Mesothelial cell of epicardium (in vitro differentiated cells): Measurements from ENCODE around the gene SYT1. TPM values are rescaled to one million over a fixed set of nuclear protein-coding genes. Genes with fewer than 3 reads are reported as not detected.

Experiments
- DNase-seq, 2 experiments: peaks; one replicate each; pipeline ENCODE4 v3.0.0; 2021; ENCODE audit warnings: low spot score in 2 of 2; ENCODE audit not compliant: unreplicated experiment in 2 of 2
- H3K27ac Mint-ChIP-seq: 2 replicates; pipeline ENCODE4 v1.8.0; 2021; ENCODE audit warnings: mixed read lengths
- H3K27me3 Mint-ChIP-seq: 2 replicates; pipeline ENCODE4 v1.8.0; 2021; ENCODE audit warnings: low read depth, mixed read lengths
- H3K36me3 Mint-ChIP-seq: 2 replicates; pipeline ENCODE4 v1.8.0; 2021; ENCODE audit warnings: mixed read lengths
- H3K4me1 Mint-ChIP-seq: 2 replicates; pipeline ENCODE4 v1.8.0; 2021; ENCODE audit warnings: mixed read lengths
- H3K4me3 Mint-ChIP-seq: 2 replicates; pipeline ENCODE4 v1.8.0; 2021; ENCODE audit warnings: mild to moderate bottlenecking, moderate library complexity, mixed read lengths
- H3K9me3 Mint-ChIP-seq: 2 replicates; pipeline ENCODE4 v1.8.0; 2021; ENCODE audit warnings: mixed read lengths
- total RNA-seq: library from RNA; stranded (reverse); gene quantifications from 3 replicates; pipeline ENCODE4 v1.2.1, GENCODE V29; 2021
- TF ChIP-seq, protein P1 (sequence below): fragments of 200-600 bp; sonication (generic); IDR thresholded peaks from one replicate; pipeline ENCODE4 v1.5.0; 2021; ENCODE audit warnings: antibody characterized with exemption; ENCODE audit not compliant: unreplicated experiment

The SYT1 gene
- total RNA-seq, 1 donor from 2014 or later: 13.6 TPM

DNA sequence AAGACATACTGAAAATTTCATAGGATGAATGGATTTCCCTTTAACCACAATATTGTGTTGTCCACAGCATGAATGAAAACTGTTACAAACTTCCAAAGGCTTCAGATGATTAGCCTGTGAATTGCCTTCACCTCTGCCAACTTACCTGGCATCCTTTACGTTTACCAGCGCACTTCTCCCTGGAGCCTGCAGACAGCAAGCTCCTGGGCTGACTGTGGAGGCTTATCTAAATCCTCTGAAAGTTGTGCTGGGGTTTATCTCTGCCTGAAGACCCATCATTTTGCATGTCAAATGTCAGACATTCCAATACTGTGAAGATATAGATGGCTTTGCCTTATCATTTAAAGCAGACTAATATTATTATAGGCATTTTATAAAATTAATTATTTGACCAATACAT is 403.0 kb downstream of the SYT1 start:
- no peak for DNase-seq
- no peaks in the 10 kb centered on the region for H3K27me3 Mint-ChIP-seq
- no peak overlapping the region for H3K27ac Mint-ChIP-seq
- peaks cover 4% of the 10 kb centered on the region for H3K9me3 Mint-ChIP-seq
- TF ChIP-seq, protein P1, sequence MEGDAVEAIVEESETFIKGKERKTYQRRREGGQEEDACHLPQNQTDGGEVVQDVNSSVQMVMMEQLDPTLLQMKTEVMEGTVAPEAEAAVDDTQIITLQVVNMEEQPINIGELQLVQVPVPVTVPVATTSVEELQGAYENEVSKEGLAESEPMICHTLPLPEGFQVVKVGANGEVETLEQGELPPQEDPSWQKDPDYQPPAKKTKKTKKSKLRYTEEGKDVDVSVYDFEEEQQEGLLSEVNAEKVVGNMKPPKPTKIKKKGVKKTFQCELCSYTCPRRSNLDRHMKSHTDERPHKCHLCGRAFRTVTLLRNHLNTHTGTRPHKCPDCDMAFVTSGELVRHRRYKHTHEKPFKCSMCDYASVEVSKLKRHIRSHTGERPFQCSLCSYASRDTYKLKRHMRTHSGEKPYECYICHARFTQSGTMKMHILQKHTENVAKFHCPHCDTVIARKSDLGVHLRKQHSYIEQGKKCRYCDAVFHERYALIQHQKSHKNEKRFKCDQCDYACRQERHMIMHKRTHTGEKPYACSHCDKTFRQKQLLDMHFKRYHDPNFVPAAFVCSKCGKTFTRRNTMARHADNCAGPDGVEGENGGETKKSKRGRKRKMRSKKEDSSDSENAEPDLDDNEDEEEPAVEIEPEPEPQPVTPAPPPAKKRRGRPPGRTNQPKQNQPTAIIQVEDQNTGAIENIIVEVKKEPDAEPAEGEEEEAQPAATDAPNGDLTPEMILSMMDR: no peak
- H3K4me1 Mint-ChIP-seq: peaks cover 27% of the 10 kb centered on the region
- peaks cover 2% of the 10 kb centered on the region for H3K36me3 Mint-ChIP-seq
- H3K4me3 Mint-ChIP-seq: no peak overlapping the region

DNA sequence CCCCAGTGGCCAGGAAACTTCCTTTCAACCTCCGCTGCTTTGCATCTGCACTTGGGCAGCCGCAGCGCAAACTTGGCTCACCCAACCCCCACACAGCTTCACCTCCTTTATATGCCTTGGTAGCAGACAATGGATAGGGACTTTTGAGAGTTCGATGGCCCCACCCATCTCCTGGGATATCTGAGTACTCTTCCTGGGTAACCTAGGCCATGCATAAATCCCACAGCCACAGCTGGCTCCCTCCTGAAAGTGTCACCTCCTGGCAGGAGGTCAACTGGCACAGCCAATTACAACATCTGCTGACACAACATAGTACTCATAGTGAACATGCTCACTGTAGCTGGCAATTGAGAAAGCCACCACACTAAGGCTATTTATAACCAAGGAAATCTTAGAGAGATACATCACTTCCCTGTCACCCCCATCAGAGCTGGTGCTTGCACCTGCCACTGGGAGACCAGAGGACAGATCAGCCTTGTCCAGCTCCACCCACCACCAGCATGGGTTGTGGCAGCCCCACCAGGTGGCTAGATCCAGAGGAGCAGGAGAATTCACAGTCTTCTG is 410.0 kb downstream of the SYT1 start:
- no peak overlapping the region for H3K27ac Mint-ChIP-seq
- peaks cover 35% of the 10 kb centered on the region for H3K9me3 Mint-ChIP-seq
- TF ChIP-seq, protein P1: no peak
- H3K4me1 Mint-ChIP-seq: no peaks in the 10 kb centered on the region
- no peak overlapping the region for H3K4me3 Mint-ChIP-seq
- H3K27me3 Mint-ChIP-seq: no peaks in the 10 kb centered on the region
- peaks cover 20% of the 10 kb centered on the region for H3K36me3 Mint-ChIP-seq
- DNase-seq: no peak

DNA sequence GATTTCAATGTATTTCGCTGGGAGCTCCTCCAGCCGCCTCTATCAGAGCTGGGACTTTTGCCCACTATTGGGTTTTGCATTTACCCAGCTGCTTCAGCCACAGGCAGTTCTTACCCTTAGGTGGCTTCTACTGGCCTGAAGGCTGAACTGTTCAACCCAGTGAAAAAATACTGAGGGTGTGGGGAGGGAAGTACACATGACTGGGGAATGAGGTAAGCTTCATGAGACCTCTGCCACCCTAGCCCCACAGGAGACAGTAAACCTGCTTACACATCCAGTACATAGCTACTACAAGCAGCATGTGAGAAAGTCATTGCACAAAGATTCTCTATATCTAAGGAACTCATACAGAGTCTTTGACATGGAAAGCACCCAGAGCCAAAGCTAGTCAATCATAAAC is 411.1 kb downstream of the SYT1 start:
- no peak for DNase-seq
- Mint-ChIP-seq H3K27ac (no peak overlapping the region), H3K4me1 (no peaks in the 10 kb centered on the region), H3K27me3 (no peaks in the 10 kb centered on the region), H3K4me3 (no peak overlapping the region), H3K36me3 (peaks cover 20% of the 10 kb centered on the region), H3K9me3 (peaks cover 43% of the 10 kb centered on the region)
- TF ChIP-seq, protein P1: no peak

DNA sequence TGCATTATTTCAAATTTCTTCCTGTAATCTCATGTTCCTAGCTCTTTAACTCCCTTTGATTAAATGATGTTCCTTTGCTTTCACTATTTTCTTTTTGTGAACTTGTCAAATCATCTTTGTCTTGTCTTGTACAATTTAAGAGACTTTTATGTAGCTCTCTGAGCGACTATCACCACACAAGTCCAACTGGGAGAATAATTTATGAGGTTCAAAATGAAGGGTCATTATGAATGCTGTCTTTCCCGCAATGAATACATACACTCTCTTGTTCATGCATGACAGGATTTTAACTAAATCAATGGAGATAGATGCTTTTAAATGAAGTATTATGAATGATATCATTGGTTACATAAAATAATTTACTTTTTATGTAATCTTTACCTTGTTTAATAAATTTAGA is 418.8 kb downstream of the SYT1 start:
- Mint-ChIP-seq H3K4me1 (peaks cover 7% of the 10 kb centered on the region), H3K4me3 (no peak overlapping the region), H3K27me3 (no peaks in the 10 kb centered on the region), H3K36me3 (peaks cover 6% of the 10 kb centered on the region), H3K9me3 (peaks cover 27% of the 10 kb centered on the region), H3K27ac (no peak overlapping the region)
- no peak for DNase-seq
- TF ChIP-seq, protein P1: no peak

DNA sequence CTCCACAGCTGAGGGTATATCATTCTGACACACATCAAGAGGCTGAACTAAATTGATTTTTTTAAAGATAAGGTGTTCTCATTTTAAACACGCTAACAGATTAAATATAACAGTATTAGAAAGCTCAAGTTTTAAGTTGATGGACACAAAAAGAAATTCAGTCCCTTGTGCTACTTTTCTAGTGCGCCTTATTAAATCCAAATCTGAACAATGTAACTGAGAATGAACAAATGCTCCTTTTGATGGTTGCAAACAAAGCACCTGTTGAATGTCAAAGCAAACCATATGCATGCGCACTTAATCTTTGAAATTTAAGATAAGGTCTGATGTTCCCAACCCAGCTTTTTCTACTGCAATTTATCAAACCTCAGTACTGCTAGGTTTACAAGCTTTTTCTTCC is 424.3 kb downstream of the SYT1 start:
- peaks cover 1% of the 10 kb centered on the region for H3K4me1 Mint-ChIP-seq
- DNase-seq: no peak
- H3K9me3 Mint-ChIP-seq: no peaks in the 10 kb centered on the region
- TF ChIP-seq, protein P1: no peak
- H3K36me3 Mint-ChIP-seq: peaks cover 2% of the 10 kb centered on the region
- H3K27me3 Mint-ChIP-seq: no peaks in the 10 kb centered on the region
- no peak overlapping the region for H3K27ac Mint-ChIP-seq
- no peak overlapping the region for H3K4me3 Mint-ChIP-seq

DNA sequence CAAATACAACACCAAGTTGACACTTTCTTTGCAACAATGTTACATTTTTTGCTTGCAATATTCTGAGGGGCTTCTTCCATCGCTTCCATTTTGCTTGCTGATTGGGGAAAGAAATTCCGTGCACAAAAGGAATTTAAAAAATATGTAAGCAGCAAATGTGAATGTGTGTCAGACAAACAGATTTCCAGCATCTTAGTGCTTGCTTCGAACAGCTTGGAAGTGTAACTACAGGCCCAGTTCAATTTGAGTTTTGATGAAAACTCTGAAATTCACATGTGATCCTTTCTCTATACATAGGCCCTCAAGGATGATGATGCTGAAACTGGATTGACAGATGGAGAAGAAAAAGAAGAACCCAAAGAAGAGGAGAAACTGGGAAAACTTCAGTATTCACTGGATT is 427.1 kb downstream of the SYT1 start:
- H3K27me3 Mint-ChIP-seq: no peaks in the 10 kb centered on the region
- TF ChIP-seq, protein P1: no peak
- peaks cover 2% of the 10 kb centered on the region for H3K4me1 Mint-ChIP-seq
- no peak for DNase-seq
- no peaks in the 10 kb centered on the region for H3K9me3 Mint-ChIP-seq
- no peak overlapping the region for H3K27ac Mint-ChIP-seq
- no peak overlapping the region for H3K4me3 Mint-ChIP-seq
- H3K36me3 Mint-ChIP-seq: peaks cover 2% of the 10 kb centered on the region
